CD8-positive, alpha-beta memory T cell (primary cell): ENCODE results near the gene TTLL12. TPM values are rescaled to one million over a fixed set of nuclear protein-coding genes. Genes with fewer than 3 reads are reported as not detected.

Source experiments
- CTCF ChIA-PET: fragments of 350-600 bp; sonication (Branson Sonifier 250); formaldehyde crosslinking; loops from one replicate; lab custom pipeline; 2021; ENCODE audit warnings: antibody characterized with exemption; lab: Charles Lee
- POLR2A ChIA-PET: fragments of 350-600 bp; sonication (Branson Sonifier 250); formaldehyde crosslinking; loops from one replicate; lab custom pipeline; 2021; ENCODE audit warnings: antibody characterized with exemption; lab: Charles Lee
- DNase-seq, 5 donors: peaks; one replicate each; pipeline versions ENCODE4 v3.0.0 to v3.0.0-alpha.2; 2020 to 2022; ENCODE audit warnings: mixed read lengths in 1 of 5
- H3K27ac ChIP-seq: one replicate; pipeline ENCODE4 v1.7.0; 2013; ENCODE audit warnings: low read depth, mild to moderate bottlenecking, low read length, moderate library complexity
- H3K27me3 ChIP-seq: 2 replicates; pipeline ENCODE4 v1.7.0; 2013; ENCODE audit warnings: low read length, mild to moderate bottlenecking; ENCODE audit not compliant: insufficient read depth, poor library complexity, severe bottlenecking
- H3K36me3 ChIP-seq: 2 replicates; pipeline ENCODE4 v1.7.0; 2013; ENCODE audit warnings: mild to moderate bottlenecking, low read length, moderate library complexity; ENCODE audit not compliant: insufficient read depth
- H3K4me1 ChIP-seq: 2 replicates; pipeline ENCODE4 v1.7.0; 2013; ENCODE audit warnings: mild to moderate bottlenecking, low read length, moderate library complexity; ENCODE audit not compliant: insufficient read depth
- H3K4me3 ChIP-seq: 2 replicates; pipeline ENCODE4 v1.7.0; 2013; ENCODE audit warnings: mild to moderate bottlenecking, low read length
- H3K9me3 ChIP-seq: 2 replicates; pipeline ENCODE4 v1.7.0; 2013; ENCODE audit warnings: mild to moderate bottlenecking, low read length
- H3K27ac Mint-ChIP-seq, 8 donors: one replicate each; pipeline ENCODE4 v1.8.0; 2020 to 2021; ENCODE audit warnings: mixed read lengths in 8 of 8, mild to moderate bottlenecking in 6 of 8, inconsistent platforms in 3 of 8, moderate library complexity in 3 of 8
- H3K27me3 Mint-ChIP-seq, 2 donors: one replicate each; pipeline ENCODE4 v1.8.0; 2020 to 2021; ENCODE audit warnings: mixed read lengths in 2 of 2, mild to moderate bottlenecking in 1 of 2, moderate library complexity in 1 of 2
- H3K36me3 Mint-ChIP-seq, 3 donors: one replicate each; pipeline ENCODE4 v1.8.0; 2020 to 2021; ENCODE audit warnings: mixed read lengths in 3 of 3, inconsistent platforms in 1 of 3, mild to moderate bottlenecking in 1 of 3
- H3K4me1 Mint-ChIP-seq, 3 donors: one replicate each; pipeline ENCODE4 v1.8.0; 2020 to 2021; ENCODE audit warnings: mixed read lengths in 3 of 3, inconsistent platforms in 1 of 3, mild to moderate bottlenecking in 1 of 3
- H3K4me3 Mint-ChIP-seq, 7 donors: one replicate each; pipeline ENCODE4 v1.8.0; 2020 to 2021; ENCODE audit warnings: mixed read lengths in 7 of 7, mild to moderate bottlenecking in 6 of 7, moderate library complexity in 4 of 7, inconsistent platforms in 2 of 7
- H3K9me3 Mint-ChIP-seq, 5 donors: one replicate each; pipeline ENCODE4 v1.8.0; 2020 to 2022; ENCODE audit warnings: mixed read lengths in 5 of 5, mild to moderate bottlenecking in 3 of 5, moderate library complexity in 2 of 5, inconsistent platforms in 1 of 5
- polyA plus RNA-seq: library from polyadenylated mRNA; unstranded; fragments of 300-500 nt; fragmentation: Illumina TruSeq; gene quantifications from one replicate; pipeline ENCODE4 v1.2.3, GENCODE V29; 2021
- total RNA-seq, 2 experiments: library from RNA; stranded (reverse); gene quantifications; one replicate each; pipeline ENCODE4 v1.2.3, GENCODE V29; 2021

The TTLL12 gene
- total and polyA plus RNA-seq, 3 experiments from 2014 or later, result 30.1 to 112 (median 104) TPM

DNA sequence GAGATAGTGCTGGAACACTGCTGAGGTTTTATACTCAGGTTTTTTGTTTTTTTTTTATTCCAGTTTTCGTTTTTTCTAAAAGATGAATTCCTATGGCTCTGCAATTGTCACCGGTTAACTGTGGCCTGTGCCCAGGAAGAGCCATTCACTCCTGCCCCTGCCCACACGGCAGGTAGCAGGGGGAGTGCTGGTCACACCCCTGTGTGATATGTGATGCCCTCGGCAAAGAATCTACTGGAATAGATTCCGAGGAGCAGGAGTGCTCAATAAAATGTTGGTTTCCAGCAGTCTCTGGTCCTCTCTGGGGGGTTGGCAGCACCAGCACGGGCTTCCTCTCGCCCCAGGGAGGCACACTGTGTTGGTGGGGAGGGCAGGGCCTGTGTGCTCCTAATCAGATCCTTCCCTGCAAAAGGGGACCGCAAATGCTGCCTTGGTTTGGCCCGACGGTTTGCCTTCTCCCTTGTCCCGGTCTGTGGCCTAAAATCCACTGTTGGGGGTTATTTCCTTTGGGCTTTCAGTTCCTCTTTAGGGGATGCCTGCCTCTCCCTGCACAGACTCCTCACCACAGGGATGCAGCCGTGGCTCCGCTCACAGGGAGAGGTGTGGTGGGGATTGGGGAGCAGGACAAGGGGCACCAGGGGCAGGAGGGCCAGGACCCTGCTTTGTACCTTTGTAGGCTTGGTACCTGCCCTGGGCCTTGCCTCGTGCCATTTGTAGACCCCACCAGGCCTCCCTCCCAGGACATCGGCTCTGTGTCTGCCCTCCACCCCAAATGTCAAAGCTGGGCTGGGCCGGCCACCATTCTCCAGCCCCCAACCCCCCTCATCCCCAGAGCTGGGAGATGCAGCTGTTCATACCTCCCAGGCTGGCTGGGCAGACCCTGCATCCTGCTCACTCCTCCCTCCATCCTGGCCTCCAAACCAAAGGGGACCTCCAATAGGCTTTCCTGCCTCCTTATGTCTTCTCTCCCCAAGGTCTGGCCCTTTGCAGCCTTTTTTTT is 57.2 kb downstream of the TTLL12 start:
- Mint-ChIP-seq H3K4me3 (no peak overlapping the region), H3K27ac (no peak overlapping the region), H3K36me3 (peaks cover 4 to 27% (median 4%) of the 10 kb centered on the region in 3 donors), H3K27me3 (peaks cover 0 to 1% of the 10 kb centered on the region in 2 donors), H3K9me3 (no peaks in the 10 kb centered on the region), H3K4me1 (peaks cover 0 to 3% (median 0%) of the 10 kb centered on the region in 3 donors)
- Histone ChIP-seq H3K27ac (no peak overlapping the region), H3K4me1 (no peaks in the 10 kb centered on the region), H3K4me3 (no peak overlapping the region), H3K9me3 (no peaks in the 10 kb centered on the region), H3K27me3 (no peaks in the 10 kb centered on the region), H3K36me3 (no peaks in the 10 kb centered on the region)
- ChIA-PET CTCF (no interaction called here), POLR2A (no interaction called here)
- no peak for DNase-seq

DNA sequence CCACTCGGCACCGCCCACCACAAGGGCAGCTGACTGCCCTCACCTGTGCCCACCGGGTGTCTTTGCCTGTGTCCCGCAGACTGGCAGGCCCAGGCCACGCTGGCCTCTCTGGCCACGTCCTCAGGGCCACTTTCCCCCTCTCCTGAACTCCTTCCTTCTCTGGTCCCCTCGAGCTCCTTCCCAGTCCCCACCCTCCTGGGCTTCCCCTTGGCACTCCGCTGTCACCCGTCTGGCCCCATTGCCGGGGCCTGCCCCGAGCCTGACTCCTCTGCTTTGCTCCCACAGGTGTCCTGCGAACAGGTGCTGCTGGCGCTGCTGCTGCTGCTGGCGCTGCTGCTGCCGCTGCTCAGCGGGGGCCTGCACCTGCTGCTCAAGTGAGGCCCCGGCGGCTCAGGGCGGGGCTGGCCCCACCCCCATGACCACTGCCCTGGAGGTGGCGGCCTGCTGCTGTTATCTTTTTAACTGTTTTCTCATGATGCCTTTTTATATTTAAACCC is 58.0 kb downstream of the TTLL12 start:
- CTCF ChIA-PET, result no interaction called here
- Histone ChIP-seq H3K9me3 (no peaks in the 10 kb centered on the region), H3K4me3 (no peak overlapping the region), H3K27me3 (no peaks in the 10 kb centered on the region), H3K4me1 (no peaks in the 10 kb centered on the region), H3K36me3 (no peaks in the 10 kb centered on the region), H3K27ac (no peak overlapping the region)
- Mint-ChIP-seq H3K9me3 (no peaks in the 10 kb centered on the region), H3K36me3 (peaks cover 4 to 22% (median 4%) of the 10 kb centered on the region in 3 donors), H3K4me1 (peaks cover 0 to 3% (median 0%) of the 10 kb centered on the region in 3 donors), H3K4me3 (no peak overlapping the region), H3K27ac (peak overlapping the region in 1 of 8 donors; percentile 43), H3K27me3 (peaks cover 0 to 1% of the 10 kb centered on the region in 2 donors)
- DNase-seq, result no peak
- POLR2A ChIA-PET, result no interaction called here

DNA sequence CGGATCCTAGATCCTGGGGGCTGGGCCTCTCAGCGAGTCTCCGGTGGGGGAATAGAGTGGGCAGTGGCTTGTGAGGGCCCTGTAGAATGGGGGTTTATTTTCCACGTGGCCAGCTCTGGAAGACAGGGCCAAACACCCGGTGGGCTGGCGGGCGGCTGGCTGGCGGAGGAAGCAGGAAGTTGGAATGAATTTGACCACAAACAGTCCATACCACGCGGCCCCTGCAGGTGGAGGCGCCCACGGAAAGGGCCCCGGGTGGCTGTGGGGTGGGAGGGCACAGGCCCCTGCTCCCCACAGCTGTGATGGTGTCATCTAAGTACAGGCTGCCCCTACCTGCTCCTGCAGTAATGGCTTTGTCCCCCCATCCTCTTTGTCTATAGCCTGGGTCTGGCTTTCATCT is 58.8 kb downstream of the TTLL12 start:
- peaks cover 0 to 1% of the 10 kb centered on the region in 2 donors for H3K27me3 Mint-ChIP-seq
- DNase-seq, result no peak
- Histone ChIP-seq H3K36me3 (no peaks in the 10 kb centered on the region), H3K27ac (no peak overlapping the region), H3K4me3 (no peak overlapping the region), H3K4me1 (no peaks in the 10 kb centered on the region), H3K9me3 (no peaks in the 10 kb centered on the region), H3K27me3 (no peaks in the 10 kb centered on the region)
- peaks cover 0 to 3% (median 0%) of the 10 kb centered on the region in 3 donors for H3K4me1 Mint-ChIP-seq
- no peak overlapping the region for H3K4me3 Mint-ChIP-seq
- peaks cover 0 to 13% (median 0%) of the 10 kb centered on the region in 3 donors for H3K36me3 Mint-ChIP-seq
- ChIA-PET CTCF (no interaction called here), POLR2A (no interaction called here)
- H3K9me3 Mint-ChIP-seq, result no peaks in the 10 kb centered on the region
- peak overlapping the region in 1 of 8 donors; percentile 79 for H3K27ac Mint-ChIP-seq

DNA sequence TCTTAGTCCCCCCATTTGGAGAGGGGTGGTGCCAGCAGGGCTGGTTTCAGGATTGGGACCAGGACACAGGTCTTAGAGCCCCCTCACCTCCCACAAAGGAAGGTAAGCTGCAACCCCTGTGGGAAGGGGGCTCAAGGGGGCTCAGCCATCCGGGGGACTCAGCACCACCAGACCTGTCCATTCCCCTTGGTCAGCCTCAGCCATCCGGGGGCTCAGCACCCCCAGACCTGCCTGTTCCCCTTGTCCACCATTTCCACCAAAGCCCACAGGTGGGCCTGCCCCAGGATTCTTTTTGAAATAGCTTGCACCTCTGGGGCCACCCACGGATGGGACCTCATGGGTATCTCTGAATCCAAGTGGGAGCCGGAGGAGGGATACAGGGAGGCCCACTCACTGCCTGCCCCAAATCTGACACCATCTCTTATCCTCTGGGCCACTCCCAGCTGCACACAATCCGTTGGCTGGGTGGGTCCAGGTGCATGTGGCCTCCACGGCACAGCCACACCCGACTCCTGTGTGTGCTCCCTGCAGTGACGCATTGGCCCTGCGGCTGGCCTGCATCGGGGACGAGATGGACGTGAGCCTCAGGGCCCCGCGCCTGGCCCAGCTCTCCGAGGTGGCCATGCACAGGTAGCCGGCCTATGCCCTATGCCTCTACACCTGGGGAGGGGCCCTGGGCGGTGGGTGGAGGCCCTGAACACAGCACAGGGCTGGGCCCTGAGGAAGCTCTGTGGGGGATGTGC is 59.6 kb downstream of the TTLL12 start:
- no peak overlapping the region for H3K4me3 ChIP-seq
- H3K27ac ChIP-seq, result no peak overlapping the region
- POLR2A ChIA-PET, result no interaction called here

DNA sequence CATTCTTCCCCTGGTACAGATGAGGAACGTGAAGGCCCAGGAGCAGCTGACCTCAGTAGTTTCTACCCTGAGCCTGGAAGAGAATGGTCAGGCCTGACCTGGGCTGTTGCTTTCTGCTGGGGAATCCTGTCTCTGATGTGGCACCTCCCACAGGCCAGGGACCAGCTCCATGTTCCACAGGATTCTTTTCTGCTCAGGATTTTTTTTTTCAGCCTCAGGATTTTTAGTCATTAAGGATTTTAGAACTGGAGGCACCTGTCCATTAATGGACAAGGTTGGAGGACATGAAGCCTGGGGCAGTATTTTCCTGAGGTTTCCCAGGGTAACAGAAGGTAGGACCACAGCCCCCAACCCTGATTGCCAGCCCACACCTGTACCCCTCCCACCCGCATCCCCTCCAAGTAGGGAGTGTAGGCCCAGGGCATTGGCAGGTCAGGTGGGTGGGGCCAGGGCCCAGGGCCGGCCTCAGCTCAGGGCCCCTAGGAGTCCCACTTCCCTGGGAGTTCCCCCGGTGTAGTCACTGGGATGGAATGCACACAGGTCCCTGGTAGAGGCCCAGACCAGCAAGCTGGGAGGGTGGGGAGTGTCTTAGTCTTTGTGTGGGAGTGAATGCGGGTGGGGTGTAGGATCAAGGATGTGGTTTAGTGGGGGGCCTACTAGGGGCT is 60.3 kb downstream of the TTLL12 start:
- Histone ChIP-seq H3K27me3 (no peaks in the 10 kb centered on the region), H3K4me1 (no peaks in the 10 kb centered on the region), H3K4me3 (no peak overlapping the region), H3K9me3 (no peaks in the 10 kb centered on the region), H3K36me3 (no peaks in the 10 kb centered on the region), H3K27ac (no peak overlapping the region)
- no peak for DNase-seq
- H3K36me3 Mint-ChIP-seq, result peaks cover 0 to 1% (median 0%) of the 10 kb centered on the region in 3 donors
- H3K9me3 Mint-ChIP-seq, result no peaks in the 10 kb centered on the region
- peaks cover 0 to 1% of the 10 kb centered on the region in 2 donors for H3K27me3 Mint-ChIP-seq
- H3K27ac Mint-ChIP-seq, result no peak overlapping the region
- peaks cover 0 to 3% (median 0%) of the 10 kb centered on the region in 3 donors for H3K4me1 Mint-ChIP-seq
- POLR2A ChIA-PET, result no interaction called here
- CTCF ChIA-PET, result no interaction called here
- H3K4me3 Mint-ChIP-seq, result no peak overlapping the region

More for the DNA sequence above, 59.6 kb downstream of the TTLL12 start:
- Mint-ChIP-seq H3K27me3 (peaks cover 0 to 1% of the 10 kb centered on the region in 2 donors), H3K36me3 (peaks cover 0 to 8% (median 0%) of the 10 kb centered on the region in 3 donors), H3K27ac (no peak overlapping the region), H3K4me1 (peaks cover 0 to 3% (median 0%) of the 10 kb centered on the region in 3 donors), H3K4me3 (no peak overlapping the region), H3K9me3 (no peaks in the 10 kb centered on the region)
- no peaks in the 10 kb centered on the region for H3K9me3 ChIP-seq
- H3K27me3 ChIP-seq, result no peaks in the 10 kb centered on the region
- no peaks in the 10 kb centered on the region for H3K4me1 ChIP-seq
- CTCF ChIA-PET, result interaction anchor here (0.6 kb wide), 1 partner anchor 15 kb away, joined by 4 read pairs; no protein-coding TSS in a partner anchor
- DNase-seq, result no peak
- no peaks in the 10 kb centered on the region for H3K36me3 ChIP-seq

DNA sequence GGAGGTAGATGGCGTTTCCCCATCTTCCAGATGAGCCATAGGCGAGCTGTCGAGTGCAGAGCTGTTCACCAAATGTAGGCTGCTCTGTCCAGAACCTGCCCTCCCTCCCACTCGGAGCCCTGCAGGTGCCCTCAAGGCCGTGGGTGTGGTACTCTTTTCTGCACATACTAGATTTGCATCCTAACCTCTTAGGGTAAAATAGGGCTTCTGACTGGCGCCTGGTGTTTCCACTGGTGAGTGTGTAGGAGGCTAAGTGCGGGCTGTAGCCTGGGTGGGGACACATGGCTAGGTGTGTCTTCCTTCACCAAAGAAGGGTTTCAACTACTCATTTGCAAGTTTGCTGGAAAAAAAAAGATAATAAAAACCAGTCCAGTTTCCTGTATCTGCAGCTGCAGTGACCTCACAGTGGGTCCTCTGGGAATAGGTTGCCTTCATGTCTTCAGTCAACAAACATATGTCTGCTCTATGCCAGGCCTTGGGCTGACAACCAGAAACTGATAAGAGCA is 67.9 kb downstream of the TTLL12 start:
- H3K27ac ChIP-seq, result no peak overlapping the region
- H3K4me3 ChIP-seq, result no peak overlapping the region
- DNase-seq, result no peak
- H3K4me3 Mint-ChIP-seq, result no peak overlapping the region
- CTCF ChIA-PET, result no interaction called here
- H3K27ac Mint-ChIP-seq, result no peak overlapping the region
- H3K9me3 Mint-ChIP-seq, result no peaks in the 10 kb centered on the region
- H3K36me3 ChIP-seq, result no peaks in the 10 kb centered on the region
- POLR2A ChIA-PET, result no interaction called here
- no peaks in the 10 kb centered on the region for H3K36me3 Mint-ChIP-seq
- H3K27me3 Mint-ChIP-seq, result no peaks in the 10 kb centered on the region
- no peaks in the 10 kb centered on the region for H3K27me3 ChIP-seq
- H3K4me1 Mint-ChIP-seq, result no peaks in the 10 kb centered on the region
- no peaks in the 10 kb centered on the region for H3K4me1 ChIP-seq
- H3K9me3 ChIP-seq, result no peaks in the 10 kb centered on the region

DNA sequence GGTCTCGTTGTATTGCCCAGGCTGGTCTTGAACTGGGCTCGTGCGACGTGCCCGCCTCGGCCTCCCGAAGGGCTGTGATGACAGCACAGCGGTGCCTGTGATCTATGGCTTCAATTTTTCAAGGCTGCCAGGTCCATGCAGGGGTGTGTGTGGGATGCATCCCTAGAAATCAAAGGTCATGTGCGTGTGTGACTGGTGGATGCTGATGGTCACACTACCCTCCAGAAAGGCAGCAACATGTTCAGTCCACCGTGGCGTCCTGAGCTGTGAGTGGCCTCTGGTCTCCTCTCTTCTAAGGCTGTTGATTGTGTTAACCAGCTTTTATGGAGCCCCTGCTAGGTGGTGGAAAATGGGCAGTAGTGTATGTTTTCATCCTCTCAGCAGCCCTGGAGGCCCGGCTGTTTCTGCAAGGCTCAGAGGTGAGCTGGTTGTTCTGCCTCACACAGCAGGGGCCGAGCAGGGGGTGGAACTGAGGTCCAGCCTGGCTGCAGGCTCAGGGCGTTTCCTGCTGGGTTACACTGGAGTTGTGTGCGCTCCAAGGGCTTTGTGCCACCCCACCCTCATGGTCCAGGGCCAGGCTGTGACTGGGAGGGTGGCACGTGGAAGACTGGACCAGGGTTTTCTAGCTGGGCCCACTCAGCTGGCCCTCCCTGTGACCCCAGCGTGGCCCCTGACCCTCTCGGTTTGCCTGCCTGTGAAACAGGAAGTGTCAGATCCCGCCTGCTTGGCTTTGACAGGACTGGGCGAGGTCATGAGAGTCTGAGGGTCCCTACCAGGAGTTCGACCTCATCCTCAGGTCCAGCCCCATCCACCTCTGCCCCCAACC is 68.7 kb downstream of the TTLL12 start:
- Mint-ChIP-seq H3K4me1 (no peaks in the 10 kb centered on the region), H3K27ac (peak overlapping the region in 1 of 8 donors; percentile 57), H3K4me3 (no peak overlapping the region), H3K27me3 (no peaks in the 10 kb centered on the region), H3K36me3 (no peaks in the 10 kb centered on the region), H3K9me3 (no peaks in the 10 kb centered on the region)
- DNase-seq, result no peak
- no peaks in the 10 kb centered on the region for H3K4me1 ChIP-seq
- H3K27me3 ChIP-seq, result no peaks in the 10 kb centered on the region
- CTCF ChIA-PET, result no interaction called here
- H3K9me3 ChIP-seq, result no peaks in the 10 kb centered on the region
- H3K4me3 ChIP-seq, result no peak overlapping the region
- POLR2A ChIA-PET, result no interaction called here
- H3K36me3 ChIP-seq, result no peaks in the 10 kb centered on the region
- no peak overlapping the region for H3K27ac ChIP-seq
